PC-3 (cell line): Measurements from ENCODE around the gene DCDC2. TPM values are rescaled to one million over a fixed set of nuclear protein-coding genes. Genes with fewer than 3 reads are reported as not detected.
A peak's percentile ranks its signal among the peaks of the same experiment; 100 is the strongest.

Source experiments
- ATAC-seq: fragments of 200-7000 bp; cut with Tn5 transposase; 2 replicates; pipeline ENCODE4 v1.9.1; 2020; ENCODE audit warnings: mild to moderate bottlenecking, moderate library complexity
- Bru-seq: library from RNA; stranded (reverse); fragments of 400-500 nt; gene quantifications from one replicate; lab custom pipeline; 2021; lab: Mats Ljungman, UMichigan
- BruChase-seq, 2 experiments: library from RNA; stranded (reverse); fragments of 400-500 nt; gene quantifications; one replicate each; lab custom pipeline; 2021; lab: Mats Ljungman, UMichigan
- BruUV-seq: library from RNA; stranded (reverse); fragments of 400-500 nt; replicated peaks from 2 replicates; lab custom pipeline; 2021; lab: Mats Ljungman, UMichigan
- CTCF ChIA-PET: fragments of 300-600 bp; sonication (Branson Sonifier 250); formaldehyde crosslinking; loops from one replicate; lab custom pipeline; 2022; ENCODE audit warnings: antibody characterized with exemption; lab: Charles Lee
- POLR2A ChIA-PET: fragments of 300-600 bp; sonication (Branson Sonifier 250); formaldehyde crosslinking; loops from one replicate; lab custom pipeline; 2022; ENCODE audit warnings: antibody characterized with exemption; ENCODE audit not compliant: unreplicated experiment; lab: Charles Lee
- DNase-seq: peaks from one replicate; pipeline ENCODE4 v3.0.0-alpha.2; 2015
- H2AFZ ChIP-seq: fragments of 300-600 bp; sonication (generic); 2 replicates; pipeline ENCODE4 v1.6.0; 2016; ENCODE audit warnings: antibody characterized with exemption, low read length
- H3F3A ChIP-seq: fragments of 300-600 bp; sonication (generic); one replicate; pipeline ENCODE4 v1.6.0; 2017; ENCODE audit warnings: antibody characterized with exemption, low read length, control low read depth, mild to moderate bottlenecking; ENCODE audit not compliant: unreplicated experiment
- H3K27ac ChIP-seq: fragments of 300-600 bp; sonication (generic); 2 replicates; pipeline ENCODE4 v1.5.1; 2016; ENCODE audit warnings: mild to moderate bottlenecking, low read length
- H3K27me3 ChIP-seq: fragments of 300-600 bp; sonication (generic); 2 replicates; pipeline ENCODE4 v1.6.1; 2016; ENCODE audit warnings: low read length, mixed read lengths
- H3K36me3 ChIP-seq: fragments of 300-600 bp; sonication (generic); 2 replicates; pipeline ENCODE4 v1.6.1; 2016; ENCODE audit warnings: low read depth, mixed run types, low read length, mixed read lengths
- H3K4me1 ChIP-seq: fragments of 300-600 bp; sonication (generic); 2 replicates; pipeline ENCODE4 v1.5.1; 2016; ENCODE audit warnings: low read length; ENCODE audit not compliant: insufficient read depth
- H3K4me2 ChIP-seq: fragments of 300-600 bp; sonication (generic); 2 replicates; pipeline ENCODE4 v1.6.0; 2016; ENCODE audit warnings: low read length
- H3K4me3 ChIP-seq: fragments of 300-600 bp; sonication (generic); 2 replicates; pipeline ENCODE4 v1.5.1; 2016; ENCODE audit warnings: mild to moderate bottlenecking, low read length, mixed read lengths
- H3K79me2 ChIP-seq: fragments of 300-600 bp; sonication (generic); 2 replicates; pipeline ENCODE4 v1.6.1; 2017; ENCODE audit warnings: low read length, mixed read lengths
- H3K9ac ChIP-seq: fragments of 300-600 bp; sonication (generic); 2 replicates; pipeline ENCODE4 v1.6.0; 2016; ENCODE audit warnings: mild to moderate bottlenecking, low read length
- H3K9me2 ChIP-seq: fragments of 300-600 bp; sonication (generic); replicated peaks from 2 replicates; pipeline ENCODE4 v1.6.1; 2016; ENCODE audit warnings: mixed run types, low read length, mixed read lengths
- H3K9me3 ChIP-seq: fragments of 300-600 bp; sonication (generic); 2 replicates; pipeline ENCODE4 v1.6.1; 2016; ENCODE audit warnings: low read length, mixed read lengths
- H4K20me1 ChIP-seq: fragments of 300-600 bp; sonication (generic); 2 replicates; pipeline ENCODE4 v1.6.1; 2016; ENCODE audit warnings: low read length, mixed read lengths
- EZH2 ChIP-seq: fragments of 300-600 bp; sonication (generic); IDR thresholded peaks from one replicate; pipeline ENCODE4 v1.6.1; 2017; ENCODE audit warnings: antibody characterized with exemption, mild to moderate bottlenecking, low read length; ENCODE audit not compliant: unreplicated experiment
- EZH2phosphoT487 ChIP-seq: fragments of 300-600 bp; sonication (generic); IDR thresholded peaks from 2 replicates; pipeline ENCODE4 v1.6.1; 2018; ENCODE audit warnings: mild to moderate bottlenecking, antibody characterized with exemption, low read length, borderline replicate concordance
- intact Hi-C: fragments of 100-400 bp; cut with micrococcal nuclease; formaldehyde crosslinking; loops from 2 replicates; pipeline ENCODE4 v1.9.0; 2023
- long read RNA-seq: library from polyadenylated mRNA; unstranded; transcript quantifications from one replicate; pipeline ENCODE4 v2.0.0, GENCODE V29; 2021; ENCODE audit not compliant: unreplicated experiment
- total RNA-seq: library from RNA; depleted of rRNA; stranded (reverse); fragments of >200 nt; gene quantifications from 2 replicates; pipeline ENCODE4 v1.2.3, GENCODE V29; 2014; rRNA removed
- TF ChIP-seq, protein P1 (sequence below): fragments of 300-600 bp; sonication (generic); conservative IDR thresholded peaks from 2 replicates; pipeline ENCODE4 v1.5.1; 2017; ENCODE audit warnings: antibody characterized with exemption, low read depth, mild to moderate bottlenecking, low read length

DCDC2 gene
- total RNA-seq (0.11 TPM in 1 of 2 replicates, not detected in the other), Bru-seq, nascent RNA (percentile 18 among the genes with signal in this experiment), BruChase-seq, experiment 1, labeled RNA remaining after a 6-hour chase (percentile 21 among the genes with signal in this experiment), BruChase-seq, experiment 2, labeled RNA remaining after a 2-hour chase (percentile 21 among the genes with signal in this experiment)
- long read RNA-seq, partial matches to known transcripts = 0 of 1 reads
- long read RNA-seq, other reads (novel, unspliced or antisense) = 0 of 1 reads

DNA sequence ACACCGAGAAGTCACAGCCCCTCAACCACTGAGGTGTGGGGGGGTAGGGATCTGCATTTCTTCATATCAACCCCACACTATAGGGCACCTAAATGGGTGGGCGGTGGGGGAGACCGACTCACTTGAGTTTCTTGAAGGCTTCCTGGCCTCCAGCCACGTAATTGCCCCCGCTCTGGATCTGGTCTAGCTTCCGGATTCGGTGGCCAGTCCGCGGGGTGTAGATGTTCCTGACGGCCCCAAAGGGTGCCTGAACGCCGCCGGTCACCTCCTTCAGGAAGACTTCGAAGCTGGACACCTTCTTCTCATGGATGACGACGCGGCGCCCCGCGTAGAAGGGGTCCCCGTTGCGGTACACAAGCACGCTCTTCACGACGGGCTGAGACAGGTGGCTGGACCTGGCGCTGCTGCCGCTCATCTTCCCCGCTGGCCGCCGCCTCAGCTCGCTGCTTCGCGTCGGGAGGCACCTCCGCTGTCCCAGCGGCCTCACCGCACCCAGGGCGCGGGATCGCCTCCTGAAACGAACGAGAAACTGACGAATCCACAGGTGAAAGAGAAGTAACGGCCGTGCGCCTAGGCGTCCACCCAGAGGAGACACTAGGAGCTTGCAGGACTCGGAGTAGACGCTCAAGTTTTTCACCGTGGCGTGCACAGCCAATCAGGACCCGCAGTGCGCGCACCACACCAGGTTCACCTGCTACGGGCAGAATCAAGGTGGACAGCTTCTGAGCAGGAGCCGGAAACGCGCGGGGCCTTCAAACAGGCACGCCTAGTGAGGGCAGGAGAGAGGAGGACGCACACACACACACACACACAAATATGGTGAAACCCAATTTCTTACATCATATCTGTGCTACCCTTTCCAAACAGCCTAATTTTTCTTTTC is at the start of gene DCDC2:
Gene DCDC2, minus strand, starts transcription at position 724 of the 883 bp plus-strand sequence. Its CDS starts 309 bp downstream, at position 415.
- intact Hi-C loops = no loop called here
- no TSS peak for BruUV-seq
- Histone ChIP-seq H3K4me1 (peaks cover 8% of the 10 kb centered on the region), H3K27me3 (no peaks in the 10 kb centered on the region), H3K9me3 (no peaks in the 10 kb centered on the region), H3K9ac (no peak within 1 kb of the TSS), H3K36me3 (no peaks in the 10 kb centered on the region), H4K20me1 (no peaks in the 10 kb centered on the region), H3K4me3 (no peak within 1 kb of the TSS), H3K79me2 (no peaks in the 10 kb centered on the region), H2AFZ (no peak within 1 kb of the TSS), H3K27ac (no peak within 1 kb of the TSS), H3F3A (no peaks in the 10 kb centered on the region), H3K4me2 (no peak within 1 kb of the TSS), H3K9me2 (no peaks in the 10 kb centered on the region)
- ATAC-seq (no peak), DNase-seq (no peak)
- CTCF ChIA-PET = no interaction called here
- TF ChIP-seq, protein P1, sequence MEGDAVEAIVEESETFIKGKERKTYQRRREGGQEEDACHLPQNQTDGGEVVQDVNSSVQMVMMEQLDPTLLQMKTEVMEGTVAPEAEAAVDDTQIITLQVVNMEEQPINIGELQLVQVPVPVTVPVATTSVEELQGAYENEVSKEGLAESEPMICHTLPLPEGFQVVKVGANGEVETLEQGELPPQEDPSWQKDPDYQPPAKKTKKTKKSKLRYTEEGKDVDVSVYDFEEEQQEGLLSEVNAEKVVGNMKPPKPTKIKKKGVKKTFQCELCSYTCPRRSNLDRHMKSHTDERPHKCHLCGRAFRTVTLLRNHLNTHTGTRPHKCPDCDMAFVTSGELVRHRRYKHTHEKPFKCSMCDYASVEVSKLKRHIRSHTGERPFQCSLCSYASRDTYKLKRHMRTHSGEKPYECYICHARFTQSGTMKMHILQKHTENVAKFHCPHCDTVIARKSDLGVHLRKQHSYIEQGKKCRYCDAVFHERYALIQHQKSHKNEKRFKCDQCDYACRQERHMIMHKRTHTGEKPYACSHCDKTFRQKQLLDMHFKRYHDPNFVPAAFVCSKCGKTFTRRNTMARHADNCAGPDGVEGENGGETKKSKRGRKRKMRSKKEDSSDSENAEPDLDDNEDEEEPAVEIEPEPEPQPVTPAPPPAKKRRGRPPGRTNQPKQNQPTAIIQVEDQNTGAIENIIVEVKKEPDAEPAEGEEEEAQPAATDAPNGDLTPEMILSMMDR = no peak
- TF ChIP-seq EZH2phosphoT487 (no peak), EZH2 (no peak)
- POLR2A ChIA-PET = no interaction called here

DNA sequence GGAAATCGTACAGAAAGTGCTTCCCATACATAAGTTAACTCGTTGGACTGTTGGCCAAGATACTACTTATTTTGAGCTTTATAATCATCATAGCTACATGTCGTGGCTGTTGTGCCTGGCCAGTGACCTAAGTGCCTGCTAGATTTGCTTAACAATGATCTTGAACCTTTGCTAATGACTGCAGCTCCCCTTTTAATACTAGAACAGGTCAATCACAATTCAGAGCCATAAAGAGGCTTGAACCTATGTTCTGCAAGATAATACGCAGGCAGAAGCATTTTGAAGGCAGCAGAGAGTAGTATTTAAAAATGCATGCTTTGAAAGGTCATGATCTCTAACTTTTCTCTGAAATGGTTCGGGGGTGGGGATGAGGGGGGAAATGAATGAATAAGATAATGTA is 47.4 kb upstream of the DCDC2 start:
- Histone ChIP-seq H3F3A (no peaks in the 10 kb centered on the region), H3K9ac (no peak overlapping the region), H4K20me1 (peaks cover 13% of the 10 kb centered on the region; the same call in 1 of the 2 replicates), H3K9me2 (no peaks in the 10 kb centered on the region), H3K36me3 (peaks cover 20% of the 10 kb centered on the region), H3K27me3 (no peaks in the 10 kb centered on the region), H3K4me3 (0 out of 2 replicates have a peak overlapping the region, but pooled peaks have one; percentile 10), H3K9me3 (no peaks in the 10 kb centered on the region), H2AFZ (no peak overlapping the region), H3K27ac (no peak overlapping the region), H3K4me1 (peaks cover 18% of the 10 kb centered on the region), H3K4me2 (0 out of 2 replicates have a peak overlapping the region, but pooled peaks have one; percentile 19), H3K79me2 (peaks cover 66% of the 10 kb centered on the region)
- no peak for DNase-seq
- POLR2A ChIA-PET = no interaction called here
- TF ChIP-seq, protein P1 = no peak
- TF ChIP-seq EZH2phosphoT487 (no peak), EZH2 (no peak)
- CTCF ChIA-PET = no interaction called here
- intact Hi-C loops = no loop called here
- ATAC-seq = no peak
- BruUV-seq = no TSS peak
